GM12892 (cell line): ENCODE data around the gene ZNF677.

Experiments used
- POLR2A ChIP-seq: IDR thresholded peaks from 2 replicates; pipeline ENCODE4 v1.6.1; 2011; ENCODE audit warnings: low read depth, low read length, control low read depth
- POLR2AphosphoS5 ChIP-seq: IDR thresholded peaks from 2 replicates; pipeline ENCODE4 v1.6.1; 2011; ENCODE audit warnings: low read depth, low read length, control low read depth

DNA sequence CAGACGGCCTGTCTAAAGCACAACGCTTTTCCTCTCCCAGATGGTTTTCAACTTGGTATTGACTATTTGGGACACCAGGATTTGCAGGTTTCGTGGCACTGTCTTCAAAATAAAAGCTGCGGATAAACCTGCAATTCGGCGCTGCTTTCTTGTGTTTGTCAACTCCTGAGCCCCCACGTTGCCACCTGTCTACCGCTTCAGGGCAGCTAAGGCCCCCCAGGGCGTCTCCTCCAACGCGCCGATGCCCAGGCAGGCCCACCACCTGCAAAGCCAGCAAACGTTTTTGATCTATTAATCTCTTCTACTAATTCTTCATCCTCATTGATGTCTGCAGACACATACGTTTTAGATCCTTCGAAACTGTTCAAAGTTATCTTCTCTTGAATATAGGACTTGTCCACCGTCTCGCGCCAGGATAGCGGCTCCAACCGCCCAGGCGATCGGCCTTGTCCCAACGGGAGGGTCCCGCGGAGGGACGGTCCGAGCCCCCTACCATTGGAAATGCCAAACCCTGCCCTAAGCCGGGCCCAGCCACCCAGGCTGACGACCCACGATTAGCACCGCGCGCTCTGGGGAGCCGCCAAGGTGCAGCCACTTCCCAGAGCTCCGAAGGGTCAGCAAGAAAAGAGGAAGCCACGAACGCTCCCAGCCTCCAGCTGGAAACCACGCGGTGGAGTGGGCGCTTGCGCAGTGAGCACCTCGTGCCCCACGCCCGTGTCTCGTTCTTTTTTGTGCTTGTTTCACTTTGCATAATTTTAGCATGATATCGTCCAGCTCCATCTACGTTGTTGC is 36.3 kb upstream of the ZNF677 start:
- no peak for TF ChIP-seq POLR2A
- TF ChIP-seq POLR2AphosphoS5, result no peak
